ENCODE data around the gene SERPINI2.

SERPINI2 gene

GRCh38 chr3:167473863-167474262, at the start of gene SERPINI2:
TSS of gene SERPINI2 (minus strand) at chr3:167474042. CDS start at chr3:167471834, 2,208 bp downstream.
- ATAC-seq: no peak
- TF ChIP-seq CREB5 (CRISPR knock-in tag; IDR thresholded peaks at IDR 0.05; ENCODE audit: low read depth) (no peak), ZNF565 (CRISPR knock-in tag; conservative IDR thresholded peaks at IDR 0.05; ENCODE audit: low read depth) (no peak), ZNF70 (CRISPR knock-in tag; IDR thresholded peaks at IDR 0.05) (no peak), ZFP30 (CRISPR knock-in tag; IDR thresholded peaks at IDR 0.05) (no peak), ZNF8 (CRISPR knock-in tag; IDR thresholded peaks at IDR 0.05) (no peak), ZFP3 (CRISPR knock-in tag; IDR thresholded peaks at IDR 0.05) (no peak), ARNTL (CRISPR knock-in tag; IDR thresholded peaks at IDR 0.05; ENCODE audit: borderline replicate concordance, low read depth) (no peak), ISL1 (CRISPR knock-in tag; IDR thresholded peaks at IDR 0.05) (no peak), ZC3H10 (CRISPR knock-in tag; IDR thresholded peaks at IDR 0.05) (no peak), TOX (CRISPR knock-in tag; IDR thresholded peaks at IDR 0.05; ENCODE audit: borderline replicate concordance) (no peak), TCF4 (CRISPR knock-in tag; IDR thresholded peaks at IDR 0.05; ENCODE audit: borderline replicate concordance) (no peak), ESRRG (CRISPR knock-in tag; IDR thresholded peaks at IDR 0.05) (no peak), PPARA (CRISPR knock-in tag; IDR thresholded peaks at IDR 0.05; ENCODE audit: borderline replicate concordance) (no peak)
- TF ChIP-seq, protein P1, sequence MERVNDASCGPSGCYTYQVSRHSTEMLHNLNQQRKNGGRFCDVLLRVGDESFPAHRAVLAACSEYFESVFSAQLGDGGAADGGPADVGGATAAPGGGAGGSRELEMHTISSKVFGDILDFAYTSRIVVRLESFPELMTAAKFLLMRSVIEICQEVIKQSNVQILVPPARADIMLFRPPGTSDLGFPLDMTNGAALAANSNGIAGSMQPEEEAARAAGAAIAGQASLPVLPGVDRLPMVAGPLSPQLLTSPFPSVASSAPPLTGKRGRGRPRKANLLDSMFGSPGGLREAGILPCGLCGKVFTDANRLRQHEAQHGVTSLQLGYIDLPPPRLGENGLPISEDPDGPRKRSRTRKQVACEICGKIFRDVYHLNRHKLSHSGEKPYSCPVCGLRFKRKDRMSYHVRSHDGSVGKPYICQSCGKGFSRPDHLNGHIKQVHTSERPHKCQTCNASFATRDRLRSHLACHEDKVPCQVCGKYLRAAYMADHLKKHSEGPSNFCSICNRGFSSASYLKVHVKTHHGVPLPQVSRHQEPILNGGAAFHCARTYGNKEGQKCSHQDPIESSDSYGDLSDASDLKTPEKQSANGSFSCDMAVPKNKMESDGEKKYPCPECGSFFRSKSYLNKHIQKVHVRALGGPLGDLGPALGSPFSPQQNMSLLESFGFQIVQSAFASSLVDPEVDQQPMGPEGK (CRISPR knock-in tag; IDR thresholded peaks at IDR 0.05; ENCODE audit: borderline replicate concordance): no peak
- TF ChIP-seq, protein P2, sequence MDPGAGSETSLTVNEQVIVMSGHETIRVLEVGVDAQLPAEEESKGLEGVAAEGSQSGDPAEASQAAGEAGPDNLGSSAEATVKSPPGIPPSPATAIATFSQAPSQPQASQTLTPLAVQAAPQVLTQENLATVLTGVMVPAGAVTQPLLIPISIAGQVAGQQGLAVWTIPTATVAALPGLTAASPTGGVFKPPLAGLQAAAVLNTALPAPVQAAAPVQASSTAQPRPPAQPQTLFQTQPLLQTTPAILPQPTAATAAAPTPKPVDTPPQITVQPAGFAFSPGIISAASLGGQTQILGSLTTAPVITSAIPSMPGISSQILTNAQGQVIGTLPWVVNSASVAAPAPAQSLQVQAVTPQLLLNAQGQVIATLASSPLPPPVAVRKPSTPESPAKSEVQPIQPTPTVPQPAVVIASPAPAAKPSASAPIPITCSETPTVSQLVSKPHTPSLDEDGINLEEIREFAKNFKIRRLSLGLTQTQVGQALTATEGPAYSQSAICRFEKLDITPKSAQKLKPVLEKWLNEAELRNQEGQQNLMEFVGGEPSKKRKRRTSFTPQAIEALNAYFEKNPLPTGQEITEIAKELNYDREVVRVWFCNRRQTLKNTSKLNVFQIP (CRISPR knock-in tag; IDR thresholded peaks at IDR 0.05; ENCODE audit: borderline replicate concordance, low read depth): no peak

GRCh38 chr3:167521006-167521355, 47.1 kb upstream of the SERPINI2 start:
- TF ChIP-seq, protein P3, sequence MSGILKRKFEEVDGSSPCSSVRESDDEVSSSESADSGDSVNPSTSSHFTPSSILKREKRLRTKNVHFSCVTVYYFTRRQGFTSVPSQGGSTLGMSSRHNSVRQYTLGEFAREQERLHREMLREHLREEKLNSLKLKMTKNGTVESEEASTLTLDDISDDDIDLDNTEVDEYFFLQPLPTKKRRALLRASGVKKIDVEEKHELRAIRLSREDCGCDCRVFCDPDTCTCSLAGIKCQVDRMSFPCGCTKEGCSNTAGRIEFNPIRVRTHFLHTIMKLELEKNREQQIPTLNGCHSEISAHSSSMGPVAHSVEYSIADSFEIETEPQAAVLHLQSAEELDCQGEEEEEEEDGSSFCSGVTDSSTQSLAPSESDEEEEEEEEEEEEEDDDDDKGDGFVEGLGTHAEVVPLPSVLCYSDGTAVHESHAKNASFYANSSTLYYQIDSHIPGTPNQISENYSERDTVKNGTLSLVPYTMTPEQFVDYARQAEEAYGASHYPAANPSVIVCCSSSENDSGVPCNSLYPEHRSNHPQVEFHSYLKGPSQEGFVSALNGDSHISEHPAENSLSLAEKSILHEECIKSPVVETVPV (CRISPR knock-in tag; IDR thresholded peaks at IDR 0.05): no peak
- no peak for TF ChIP-seq ZNF8 (CRISPR knock-in tag; IDR thresholded peaks at IDR 0.05)
- TF ChIP-seq TOX (CRISPR knock-in tag; IDR thresholded peaks at IDR 0.05; ENCODE audit: borderline replicate concordance): no peak
- no peak for TF ChIP-seq ZNF565 (CRISPR knock-in tag; conservative IDR thresholded peaks at IDR 0.05; ENCODE audit: low read depth)
- TF ChIP-seq SNAI2 (CRISPR knock-in tag; IDR thresholded peaks at IDR 0.05): no peak
- TF ChIP-seq RARB (CRISPR knock-in tag; IDR thresholded peaks at IDR 0.05): no peak
- TF ChIP-seq ARNTL (CRISPR knock-in tag; IDR thresholded peaks at IDR 0.05; ENCODE audit: borderline replicate concordance, low read depth): no peak
- TF ChIP-seq, protein P4, sequence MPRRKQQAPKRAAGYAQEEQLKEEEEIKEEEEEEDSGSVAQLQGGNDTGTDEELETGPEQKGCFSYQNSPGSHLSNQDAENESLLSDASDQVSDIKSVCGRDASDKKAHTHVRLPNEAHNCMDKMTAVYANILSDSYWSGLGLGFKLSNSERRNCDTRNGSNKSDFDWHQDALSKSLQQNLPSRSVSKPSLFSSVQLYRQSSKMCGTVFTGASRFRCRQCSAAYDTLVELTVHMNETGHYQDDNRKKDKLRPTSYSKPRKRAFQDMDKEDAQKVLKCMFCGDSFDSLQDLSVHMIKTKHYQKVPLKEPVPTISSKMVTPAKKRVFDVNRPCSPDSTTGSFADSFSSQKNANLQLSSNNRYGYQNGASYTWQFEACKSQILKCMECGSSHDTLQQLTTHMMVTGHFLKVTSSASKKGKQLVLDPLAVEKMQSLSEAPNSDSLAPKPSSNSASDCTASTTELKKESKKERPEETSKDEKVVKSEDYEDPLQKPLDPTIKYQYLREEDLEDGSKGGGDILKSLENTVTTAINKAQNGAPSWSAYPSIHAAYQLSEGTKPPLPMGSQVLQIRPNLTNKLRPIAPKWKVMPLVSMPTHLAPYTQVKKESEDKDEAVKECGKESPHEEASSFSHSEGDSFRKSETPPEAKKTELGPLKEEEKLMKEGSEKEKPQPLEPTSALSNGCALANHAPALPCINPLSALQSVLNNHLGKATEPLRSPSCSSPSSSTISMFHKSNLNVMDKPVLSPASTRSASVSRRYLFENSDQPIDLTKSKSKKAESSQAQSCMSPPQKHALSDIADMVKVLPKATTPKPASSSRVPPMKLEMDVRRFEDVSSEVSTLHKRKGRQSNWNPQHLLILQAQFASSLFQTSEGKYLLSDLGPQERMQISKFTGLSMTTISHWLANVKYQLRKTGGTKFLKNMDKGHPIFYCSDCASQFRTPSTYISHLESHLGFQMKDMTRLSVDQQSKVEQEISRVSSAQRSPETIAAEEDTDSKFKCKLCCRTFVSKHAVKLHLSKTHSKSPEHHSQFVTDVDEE (CRISPR knock-in tag; IDR thresholded peaks at IDR 0.05): no peak
- no peak for TF ChIP-seq ZC3H10 (CRISPR knock-in tag; IDR thresholded peaks at IDR 0.05)
- TF ChIP-seq ISL1 (CRISPR knock-in tag; IDR thresholded peaks at IDR 0.05): no peak
- no peak for TF ChIP-seq TCF4 (CRISPR knock-in tag; IDR thresholded peaks at IDR 0.05; ENCODE audit: borderline replicate concordance)
- no peak for ATAC-seq

DNA sequence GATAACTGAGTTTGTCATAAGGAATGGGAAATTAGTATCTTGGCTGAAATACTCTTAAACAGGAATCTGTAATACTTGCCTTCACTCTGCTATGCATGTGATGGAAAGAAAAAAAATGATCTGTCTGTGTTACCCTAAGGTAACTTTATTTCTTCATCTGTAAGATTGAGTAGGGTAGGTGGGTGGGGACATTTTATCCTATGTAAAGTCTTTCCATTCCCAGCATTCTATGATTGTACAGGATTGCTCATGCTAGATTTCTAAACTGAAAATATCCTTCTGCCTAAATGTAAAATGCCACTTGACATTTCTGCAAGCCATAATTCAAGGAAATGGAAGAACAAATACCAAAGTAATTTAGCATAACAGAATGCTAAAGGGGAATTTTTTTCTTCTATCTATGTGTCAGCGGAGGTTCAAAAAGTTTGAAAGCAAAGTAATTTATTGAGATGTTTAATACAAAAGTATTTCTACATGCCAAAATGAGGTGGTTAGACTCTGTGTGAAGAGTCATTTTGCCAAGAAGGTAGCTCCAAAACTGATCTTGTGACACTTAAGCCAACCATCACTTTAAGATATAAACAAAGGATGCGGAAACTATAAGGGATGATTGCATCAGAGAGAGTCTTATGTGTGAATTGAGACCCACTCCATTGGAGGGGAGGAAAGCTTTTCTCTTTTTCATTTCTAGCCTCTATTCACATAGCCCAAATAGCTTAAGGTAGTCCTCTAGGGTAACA, 46.6 kb upstream of the SERPINI2 start:
- ATAC-seq: no peak
- TF ChIP-seq, protein P3 (CRISPR knock-in tag; IDR thresholded peaks at IDR 0.05): no peak
- no peak for TF ChIP-seq ESRRG (CRISPR knock-in tag; IDR thresholded peaks at IDR 0.05)
- no peak for TF ChIP-seq ZFP3 (CRISPR knock-in tag; IDR thresholded peaks at IDR 0.05)
- TF ChIP-seq, protein P2 (CRISPR knock-in tag; IDR thresholded peaks at IDR 0.05; ENCODE audit: borderline replicate concordance, low read depth): no peak
- no peak for TF ChIP-seq PPARA (CRISPR knock-in tag; IDR thresholded peaks at IDR 0.05; ENCODE audit: borderline replicate concordance)
- no peak for TF ChIP-seq ZNF565 (CRISPR knock-in tag; conservative IDR thresholded peaks at IDR 0.05; ENCODE audit: low read depth)
- no peak for TF ChIP-seq CSDC2 (CRISPR knock-in tag; IDR thresholded peaks at IDR 0.05)
- TF ChIP-seq ARNTL (CRISPR knock-in tag; IDR thresholded peaks at IDR 0.05; ENCODE audit: borderline replicate concordance, low read depth): no peak
- no peak for TF ChIP-seq ZC3H10 (CRISPR knock-in tag; IDR thresholded peaks at IDR 0.05)
- TF ChIP-seq ZNF8 (CRISPR knock-in tag; IDR thresholded peaks at IDR 0.05): no peak

Data from SK-N-SH treated with all-trans-retinoic acid at 6 μM for 48 hours (cell line).